ENCODE results near the gene FGF4.

FGF4 gene

GRCh38 chr11:69802590-69802989 lies 27.4 kb upstream of the FGF4 start:
- TF ChIP-seq CTCF (IDR thresholded peaks at IDR 0.05; ENCODE audit: borderline replicate concordance, extremely low read depth, low read length, poor library complexity, severe bottlenecking) (no peak), EZH2 (IDR thresholded peaks at IDR 0.05; ENCODE audit: borderline replicate concordance, low read depth, low read length, severe bottlenecking) (no peak)
- no peak overlapping the region for H2AFZ ChIP-seq (ENCODE audit: low read depth, low read length)
- no peak overlapping the region for H3K27ac ChIP-seq (ENCODE audit: low read length)
- no peaks in the 10 kb centered on the region for H3K9me3 ChIP-seq (ENCODE audit: insufficient read depth, low read length, severe bottlenecking)
- DNase-seq (no peak), ATAC-seq (ENCODE audit: insufficient read depth, low read depth) (no peak)
- no peak overlapping the region for H3K9ac ChIP-seq (ENCODE audit: low read depth, low read length)
- no peak overlapping the region for H3K4me3 ChIP-seq (ENCODE audit: low read depth in 1 of 2, low read length in 2 of 2)
- no peaks in the 10 kb centered on the region for H4K20me1 ChIP-seq (ENCODE audit: insufficient read depth, low read length)
- H3K4me2 ChIP-seq (ENCODE audit: insufficient read depth, low read length): no peak overlapping the region
- H3K27me3 ChIP-seq (ENCODE audit: insufficient read depth, low read length, poor library complexity): no peaks in the 10 kb centered on the region
- H3K4me1 ChIP-seq (ENCODE audit: insufficient read depth, low read length): no peaks in the 10 kb centered on the region
- H3K79me2 ChIP-seq (ENCODE audit: insufficient read depth, low read length): no peaks in the 10 kb centered on the region
- H3K36me3 ChIP-seq (ENCODE audit: insufficient read depth, low read length): no peaks in the 10 kb centered on the region

DNA sequence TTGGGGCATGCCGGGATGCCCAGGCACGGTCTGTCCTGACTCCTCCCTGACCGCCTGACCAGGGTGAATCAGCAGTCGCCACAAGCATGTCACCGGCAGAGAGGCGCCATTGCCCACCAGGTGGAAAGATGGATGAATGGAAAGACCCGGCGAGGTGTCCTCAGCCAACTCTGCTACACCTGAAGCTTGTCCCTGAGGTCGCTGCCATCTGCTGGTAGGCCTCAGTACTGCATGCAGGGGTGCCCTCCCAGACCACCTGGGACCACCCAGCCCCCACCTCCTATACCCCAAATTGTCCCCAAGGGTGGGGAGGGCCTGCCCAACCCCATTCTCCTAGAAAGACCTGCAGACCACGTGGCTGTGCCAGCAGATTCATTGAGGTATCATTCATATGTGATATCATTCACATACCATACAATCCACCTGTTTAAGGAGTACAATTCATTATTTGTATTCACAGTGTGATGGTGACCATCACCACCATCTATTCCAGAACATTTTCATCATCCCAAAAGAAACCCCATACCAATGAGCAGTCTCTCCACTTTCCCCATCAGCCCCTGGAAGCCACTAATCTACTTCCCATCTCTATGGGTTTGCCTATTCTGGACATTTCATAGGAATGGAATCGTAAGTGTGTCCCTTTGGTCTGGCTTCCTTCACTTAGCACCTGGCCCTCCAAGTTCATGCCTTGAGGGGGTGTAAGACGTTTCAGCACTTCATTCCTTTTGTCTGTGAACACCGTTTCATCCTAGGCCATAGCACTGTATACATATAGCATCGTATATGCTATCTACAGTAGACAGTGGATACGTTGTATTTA lies 26.6 kb upstream of the FGF4 start:
- peak; percentile 44; the same call in 1 of the 3 replicates for ATAC-seq (ENCODE audit: insufficient read depth, low read depth)
- H3K27ac ChIP-seq (ENCODE audit: low read length): no peak overlapping the region
- H3K27me3 ChIP-seq (ENCODE audit: insufficient read depth, low read length, poor library complexity): no peaks in the 10 kb centered on the region
- no peak overlapping the region for H2AFZ ChIP-seq (ENCODE audit: low read depth, low read length)
- DNase-seq: peak; percentile 54
- no peak overlapping the region for H3K4me2 ChIP-seq (ENCODE audit: insufficient read depth, low read length)
- H3K9me3 ChIP-seq (ENCODE audit: insufficient read depth, low read length, severe bottlenecking): no peaks in the 10 kb centered on the region
- peak; percentile 81 for TF ChIP-seq CTCF (IDR thresholded peaks at IDR 0.05; ENCODE audit: borderline replicate concordance, extremely low read depth, low read length, poor library complexity, severe bottlenecking)
- TF ChIP-seq EZH2 (IDR thresholded peaks at IDR 0.05; ENCODE audit: borderline replicate concordance, low read depth, low read length, severe bottlenecking): no peak
- no peaks in the 10 kb centered on the region for H3K79me2 ChIP-seq (ENCODE audit: insufficient read depth, low read length)
- H3K9ac ChIP-seq (ENCODE audit: low read depth, low read length): no peak overlapping the region
- no peaks in the 10 kb centered on the region for H3K4me1 ChIP-seq (ENCODE audit: insufficient read depth, low read length)
- H4K20me1 ChIP-seq (ENCODE audit: insufficient read depth, low read length): no peaks in the 10 kb centered on the region
- H3K4me3 ChIP-seq (ENCODE audit: low read depth in 1 of 2, low read length in 2 of 2): no peak overlapping the region
- H3K36me3 ChIP-seq (ENCODE audit: insufficient read depth, low read length): no peaks in the 10 kb centered on the region

DNA sequence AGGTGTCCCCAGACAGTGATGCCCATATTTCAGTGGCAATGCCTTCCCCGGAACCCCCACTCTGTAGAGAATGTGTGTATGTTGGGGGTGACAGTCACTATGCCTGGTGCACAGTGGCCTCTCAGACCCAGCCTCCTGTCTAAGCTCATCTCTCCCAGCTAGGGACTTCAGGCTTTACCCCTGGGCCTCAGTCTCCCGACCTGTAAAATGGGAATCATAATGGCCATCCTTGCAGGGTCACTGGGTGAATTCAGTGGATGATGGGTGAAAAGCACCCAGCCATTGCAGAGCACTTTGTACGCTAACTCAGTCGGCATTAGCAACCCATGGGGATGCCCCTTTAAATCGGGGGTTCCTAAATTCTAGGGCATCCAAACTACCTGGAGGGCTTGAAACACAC lies 25.1 kb upstream of the FGF4 start:
- DNase-seq (no peak), ATAC-seq (ENCODE audit: insufficient read depth, low read depth) (no peak)
- Histone ChIP-seq H4K20me1 (ENCODE audit: insufficient read depth, low read length) (no peaks in the 10 kb centered on the region), H2AFZ (ENCODE audit: low read depth, low read length) (no peak overlapping the region), H3K4me2 (ENCODE audit: insufficient read depth, low read length) (no peak overlapping the region), H3K9me3 (ENCODE audit: insufficient read depth, low read length, severe bottlenecking) (no peaks in the 10 kb centered on the region), H3K27ac (ENCODE audit: low read length) (no peak overlapping the region), H3K4me3 (ENCODE audit: low read depth in 1 of 2, low read length in 2 of 2) (no peak overlapping the region), H3K9ac (ENCODE audit: low read depth, low read length) (no peak overlapping the region), H3K27me3 (ENCODE audit: insufficient read depth, low read length, poor library complexity) (no peaks in the 10 kb centered on the region), H3K36me3 (ENCODE audit: insufficient read depth, low read length) (no peaks in the 10 kb centered on the region), H3K4me1 (ENCODE audit: insufficient read depth, low read length) (no peaks in the 10 kb centered on the region), H3K79me2 (ENCODE audit: insufficient read depth, low read length) (no peaks in the 10 kb centered on the region)
- TF ChIP-seq EZH2 (IDR thresholded peaks at IDR 0.05; ENCODE audit: borderline replicate concordance, low read depth, low read length, severe bottlenecking) (no peak), CTCF (IDR thresholded peaks at IDR 0.05; ENCODE audit: borderline replicate concordance, extremely low read depth, low read length, poor library complexity, severe bottlenecking) (no peak)

Measured in DND-41 (cell line).